Ishikawa (cell line): ENCODE results near the gene KRT15.

ENCODE experiments used
- CEBPB ChIP-seq: IDR thresholded peaks from 2 replicates; pipeline ENCODE4 v1.6.1; 2012
- CREB1 ChIP-seq: IDR thresholded peaks from 2 replicates; pipeline ENCODE4 v1.6.1; 2012; ENCODE audit warnings: low read depth
- EGR1 ChIP-seq: IDR thresholded peaks from 2 replicates; pipeline ENCODE4 v1.6.1; 2012
- EP300 ChIP-seq: IDR thresholded peaks from 2 replicates; pipeline ENCODE4 v1.6.1; 2012; ENCODE audit warnings: borderline replicate concordance
- FOXM1 ChIP-seq: IDR thresholded peaks from 2 replicates; pipeline ENCODE4 v1.6.1; 2012; ENCODE audit warnings: low read depth, borderline replicate concordance
- NFIC ChIP-seq: IDR thresholded peaks from 2 replicates; pipeline ENCODE4 v1.6.1; 2012
- RAD21 ChIP-seq: IDR thresholded peaks from 2 replicates; pipeline ENCODE4 v1.6.1; 2012; ENCODE audit warnings: low read depth
- TAF1 ChIP-seq: IDR thresholded peaks from 2 replicates; pipeline ENCODE4 v1.6.1; 2012; ENCODE audit warnings: low read depth, mild to moderate bottlenecking
- TCF12 ChIP-seq: IDR thresholded peaks from 2 replicates; pipeline ENCODE4 v1.6.1; 2012; ENCODE audit warnings: low read depth
- TEAD4 ChIP-seq: IDR thresholded peaks from 2 replicates; pipeline ENCODE4 v1.6.1; 2012
- YY1 ChIP-seq: IDR thresholded peaks from 2 replicates; pipeline ENCODE4 v1.6.1; 2012; ENCODE audit warnings: low read depth
- ZBTB7A ChIP-seq: IDR thresholded peaks from 2 replicates; pipeline ENCODE4 v1.6.1; 2012; ENCODE audit warnings: low read depth
- TF ChIP-seq, protein P1 (sequence below): IDR thresholded peaks from 2 replicates; pipeline ENCODE4 v1.6.1; 2012; ENCODE audit warnings: low read depth, mild to moderate bottlenecking
- TF ChIP-seq, protein P2 (sequence below): IDR thresholded peaks from 2 replicates; pipeline ENCODE4 v1.6.1; 2012
- TF ChIP-seq, protein P3 (sequence below): IDR thresholded peaks from 2 replicates; pipeline ENCODE4 v1.6.1; 2012

The KRT15 gene

DNA sequence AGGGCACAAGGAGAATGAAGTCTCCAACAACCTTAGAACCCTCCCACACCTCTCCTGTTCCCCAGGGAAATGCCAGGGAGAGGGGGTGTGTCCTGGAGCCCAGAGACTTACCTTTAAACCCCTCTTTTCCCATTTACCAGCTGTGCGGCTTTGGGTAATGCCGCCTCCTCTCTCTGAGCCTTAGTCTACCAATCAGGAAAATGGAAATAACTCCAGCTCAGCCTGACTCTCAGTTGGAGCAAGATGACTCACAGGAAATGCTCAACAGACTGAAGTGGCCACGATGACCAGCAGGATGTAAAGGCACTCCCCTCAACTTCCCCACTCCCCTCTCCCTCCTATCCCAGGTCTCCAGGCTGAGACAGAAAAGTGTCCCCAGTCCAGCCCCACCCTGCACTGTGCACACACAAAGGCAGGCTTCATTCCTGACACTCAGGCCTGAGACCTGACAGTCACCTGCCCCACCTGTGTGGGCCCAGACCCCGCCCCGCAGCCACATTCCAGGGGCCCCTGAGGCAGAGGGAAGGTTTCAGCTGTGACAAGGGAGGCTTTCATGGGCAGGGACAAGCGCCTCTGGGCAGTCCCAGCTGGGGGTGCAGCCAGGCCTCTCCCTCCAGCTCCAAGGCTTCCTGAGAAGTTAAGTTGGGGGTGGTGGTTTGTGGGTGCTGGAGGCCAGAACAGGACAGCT lies 3.0 kb upstream of the KRT15 start:
- TF ChIP-seq RAD21 (no peak; the same call in 1 of the 2 replicates), ZBTB7A (no peak), YY1 (no peak), EGR1 (no peak), TAF1 (no peak), CEBPB (no peak), CREB1 (no peak), TEAD4 (peak; percentile 91), TCF12 (peak; percentile 25; the same call in 1 of the 2 replicates), EP300 (peak; percentile 49; the same call in 1 of the 2 replicates), FOXM1 (peak; percentile 24; the same call in 1 of the 2 replicates), NFIC (0 out of 2 replicates have a peak, but pooled peaks have one; percentile 25)
- TF ChIP-seq, protein P1, sequence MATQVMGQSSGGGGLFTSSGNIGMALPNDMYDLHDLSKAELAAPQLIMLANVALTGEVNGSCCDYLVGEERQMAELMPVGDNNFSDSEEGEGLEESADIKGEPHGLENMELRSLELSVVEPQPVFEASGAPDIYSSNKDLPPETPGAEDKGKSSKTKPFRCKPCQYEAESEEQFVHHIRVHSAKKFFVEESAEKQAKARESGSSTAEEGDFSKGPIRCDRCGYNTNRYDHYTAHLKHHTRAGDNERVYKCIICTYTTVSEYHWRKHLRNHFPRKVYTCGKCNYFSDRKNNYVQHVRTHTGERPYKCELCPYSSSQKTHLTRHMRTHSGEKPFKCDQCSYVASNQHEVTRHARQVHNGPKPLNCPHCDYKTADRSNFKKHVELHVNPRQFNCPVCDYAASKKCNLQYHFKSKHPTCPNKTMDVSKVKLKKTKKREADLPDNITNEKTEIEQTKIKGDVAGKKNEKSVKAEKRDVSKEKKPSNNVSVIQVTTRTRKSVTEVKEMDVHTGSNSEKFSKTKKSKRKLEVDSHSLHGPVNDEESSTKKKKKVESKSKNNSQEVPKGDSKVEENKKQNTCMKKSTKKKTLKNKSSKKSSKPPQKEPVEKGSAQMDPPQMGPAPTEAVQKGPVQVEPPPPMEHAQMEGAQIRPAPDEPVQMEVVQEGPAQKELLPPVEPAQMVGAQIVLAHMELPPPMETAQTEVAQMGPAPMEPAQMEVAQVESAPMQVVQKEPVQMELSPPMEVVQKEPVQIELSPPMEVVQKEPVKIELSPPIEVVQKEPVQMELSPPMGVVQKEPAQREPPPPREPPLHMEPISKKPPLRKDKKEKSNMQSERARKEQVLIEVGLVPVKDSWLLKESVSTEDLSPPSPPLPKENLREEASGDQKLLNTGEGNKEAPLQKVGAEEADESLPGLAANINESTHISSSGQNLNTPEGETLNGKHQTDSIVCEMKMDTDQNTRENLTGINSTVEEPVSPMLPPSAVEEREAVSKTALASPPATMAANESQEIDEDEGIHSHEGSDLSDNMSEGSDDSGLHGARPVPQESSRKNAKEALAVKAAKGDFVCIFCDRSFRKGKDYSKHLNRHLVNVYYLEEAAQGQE, result no peak
- TF ChIP-seq, protein P2, sequence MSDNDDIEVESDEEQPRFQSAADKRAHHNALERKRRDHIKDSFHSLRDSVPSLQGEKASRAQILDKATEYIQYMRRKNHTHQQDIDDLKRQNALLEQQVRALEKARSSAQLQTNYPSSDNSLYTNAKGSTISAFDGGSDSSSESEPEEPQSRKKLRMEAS, result peak; percentile 57; the same call in 1 of the 2 replicates
- TF ChIP-seq, protein P3, sequence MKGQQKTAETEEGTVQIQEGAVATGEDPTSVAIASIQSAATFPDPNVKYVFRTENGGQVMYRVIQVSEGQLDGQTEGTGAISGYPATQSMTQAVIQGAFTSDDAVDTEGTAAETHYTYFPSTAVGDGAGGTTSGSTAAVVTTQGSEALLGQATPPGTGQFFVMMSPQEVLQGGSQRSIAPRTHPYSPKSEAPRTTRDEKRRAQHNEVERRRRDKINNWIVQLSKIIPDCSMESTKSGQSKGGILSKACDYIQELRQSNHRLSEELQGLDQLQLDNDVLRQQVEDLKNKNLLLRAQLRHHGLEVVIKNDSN, result no peak

DNA sequence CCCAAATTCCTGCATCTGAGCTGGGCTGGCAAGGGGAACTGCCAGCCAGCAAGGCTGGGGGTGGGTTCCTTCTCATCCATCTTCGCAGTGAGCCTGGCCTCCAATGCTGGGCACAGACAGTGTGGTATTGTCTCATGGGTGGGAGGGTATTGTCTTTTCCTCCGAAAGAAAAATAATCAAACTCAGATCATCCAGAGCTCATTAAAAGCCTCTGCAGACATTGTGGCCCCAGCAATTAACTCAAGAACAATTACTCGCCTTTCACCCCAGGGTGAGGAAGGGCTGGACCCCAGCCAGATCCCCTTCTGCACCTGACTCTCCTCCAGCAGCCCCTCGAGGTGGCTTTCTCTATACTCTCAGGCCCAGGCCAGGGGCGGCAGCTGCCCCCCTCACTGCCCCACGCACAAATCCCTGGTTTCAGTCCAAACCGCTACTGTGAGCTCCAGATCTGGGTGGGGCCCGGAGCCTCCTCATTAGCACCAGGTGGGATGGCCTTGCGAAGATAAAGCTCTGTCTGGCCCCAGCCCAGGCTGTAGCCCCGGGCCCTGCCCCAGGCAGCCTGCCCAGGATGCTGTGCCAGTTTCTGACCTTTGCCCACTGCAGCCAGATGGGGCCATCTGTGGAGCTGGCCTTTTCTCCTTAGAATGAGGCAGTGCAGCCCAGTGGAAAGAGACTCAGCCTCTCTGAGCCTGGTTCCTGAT lies 2.3 kb upstream of the KRT15 start:
- no peak for TF ChIP-seq ZBTB7A
- TF ChIP-seq NFIC, result 0 out of 2 replicates have a peak, but pooled peaks have one; percentile 9

DNA sequence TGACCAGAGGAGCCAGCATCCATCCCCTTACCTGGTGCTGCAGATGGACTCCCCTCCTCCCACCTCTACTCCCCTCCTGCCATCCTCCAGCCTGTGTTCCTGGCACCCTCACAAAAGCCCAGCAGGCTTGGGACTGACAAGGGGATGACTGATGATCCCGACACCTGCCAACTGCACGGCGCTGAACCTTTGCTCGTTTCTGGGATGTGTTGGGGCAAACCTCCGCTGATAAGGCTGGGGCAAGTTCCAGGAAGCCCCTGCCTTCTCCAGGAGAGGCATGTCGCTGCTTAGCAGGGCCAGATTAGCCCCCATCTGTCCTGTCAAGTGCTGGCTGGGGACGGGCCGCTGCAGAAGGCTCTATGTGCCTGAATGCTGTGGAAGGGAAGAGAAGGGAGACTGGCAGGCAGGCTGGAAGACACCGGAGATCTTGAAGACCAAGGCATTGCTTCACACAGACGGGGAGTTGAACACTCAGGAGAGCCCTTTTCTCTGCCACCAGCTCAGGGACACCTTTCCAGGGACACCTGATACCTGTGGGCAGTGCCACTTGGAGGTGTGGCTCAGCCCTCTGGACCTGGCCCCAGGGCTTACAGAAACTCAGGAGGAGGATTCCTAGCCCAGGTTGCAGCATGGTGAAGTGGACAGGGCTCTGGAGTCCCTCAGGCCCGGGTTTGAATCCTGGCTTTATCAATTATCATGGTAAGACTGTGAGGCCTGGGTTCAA lies 973 bp upstream of the KRT15 start:
- no peak for TF ChIP-seq ZBTB7A
- no peak for TF ChIP-seq CEBPB
- TF ChIP-seq TCF12, result no peak
- no peak for TF ChIP-seq TAF1
- 0 out of 2 replicates have a peak, but pooled peaks have one; percentile 36 for TF ChIP-seq NFIC

DNA sequence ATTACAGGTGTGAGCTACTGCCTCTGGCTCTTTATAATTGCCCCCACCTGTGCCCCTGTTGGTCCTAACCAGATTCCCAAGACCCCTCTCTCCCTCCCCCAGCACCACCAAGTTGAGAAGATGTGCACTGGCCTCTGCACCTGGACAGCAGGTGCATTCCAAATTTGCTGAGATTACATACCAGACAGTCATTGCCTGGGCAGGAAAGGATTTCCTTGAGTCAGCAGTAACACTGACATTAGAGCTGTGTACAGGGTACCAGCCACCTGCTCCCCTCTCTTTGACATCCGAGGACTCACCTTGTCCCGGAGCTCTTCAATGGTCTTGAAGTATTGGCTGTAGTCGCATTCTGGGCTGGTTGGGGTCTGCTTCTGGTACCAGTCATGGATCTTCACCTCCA lies 659 bp downstream of the KRT15 start:
- TF ChIP-seq YY1, result no peak
- no peak for TF ChIP-seq CEBPB
- TF ChIP-seq FOXM1, result no peak
- no peak for TF ChIP-seq EP300
- TF ChIP-seq, protein P3, result no peak
- no peak for TF ChIP-seq EGR1
- no peak for TF ChIP-seq NFIC
- TF ChIP-seq TEAD4, result no peak
- TF ChIP-seq CREB1, result no peak
- no peak for TF ChIP-seq RAD21

DNA sequence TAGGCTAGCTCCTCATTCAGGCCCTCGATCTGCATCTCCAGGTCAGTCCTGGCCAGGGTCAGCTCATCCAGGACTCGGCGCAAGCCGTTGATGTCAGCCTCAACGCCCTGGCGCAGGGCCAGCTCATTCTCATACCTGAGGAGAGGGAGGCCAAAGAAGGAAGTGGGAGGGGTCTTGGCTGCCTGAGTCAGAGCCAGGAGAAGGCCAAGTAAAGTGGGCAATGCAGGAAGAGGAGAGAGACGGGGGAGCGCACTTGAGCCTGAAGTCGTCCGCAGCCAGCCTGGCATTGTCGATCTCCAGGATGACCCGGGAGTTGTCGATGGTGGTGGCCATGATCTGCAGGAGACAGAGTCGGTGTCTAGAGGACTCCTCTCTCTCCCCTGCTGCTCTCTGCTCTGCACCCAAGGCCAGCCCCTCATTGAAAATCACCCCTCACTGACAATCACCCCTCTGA lies 1.8 kb downstream of the KRT15 start:
- no peak for TF ChIP-seq EGR1
- no peak for TF ChIP-seq CEBPB
- TF ChIP-seq TEAD4, result no peak
- peak; percentile 65 for TF ChIP-seq NFIC

DNA sequence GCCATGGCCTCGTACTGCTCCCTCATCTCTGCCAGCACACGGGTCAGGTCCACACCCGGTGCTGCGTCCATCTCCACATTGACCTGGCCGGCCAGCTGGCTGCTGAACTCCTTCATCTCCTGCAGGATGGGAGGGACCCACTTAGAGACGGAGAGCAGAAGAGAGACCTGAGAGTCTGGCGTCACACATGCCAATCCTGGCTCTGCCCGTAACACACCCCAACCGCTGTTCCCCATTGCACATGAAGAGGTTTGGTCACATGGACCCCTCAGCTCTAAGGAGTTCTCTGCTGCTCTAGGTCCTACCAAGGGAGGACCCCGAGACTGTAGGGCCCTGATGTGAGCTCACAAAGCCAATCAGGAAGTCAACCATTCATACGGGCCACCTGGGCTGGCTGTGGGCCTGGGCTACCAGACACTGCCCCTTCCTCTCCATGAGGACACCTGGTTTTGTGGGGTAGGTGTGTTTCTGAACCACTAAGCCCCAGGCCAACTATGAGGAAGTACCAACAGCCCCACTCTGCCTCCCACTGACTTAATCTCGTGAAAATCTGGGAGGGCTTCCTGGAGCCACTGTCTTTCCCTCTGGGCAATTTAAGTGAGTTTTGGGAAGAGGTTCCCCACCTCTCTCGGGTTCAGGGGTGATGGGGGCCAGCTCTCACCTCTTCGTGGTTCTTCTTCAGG lies 2.4 kb downstream of the KRT15 start:
- TF ChIP-seq EP300 (no peak), TEAD4 (no peak), CEBPB (no peak), TAF1 (no peak), RAD21 (no peak), CREB1 (no peak), EGR1 (no peak), FOXM1 (no peak)
- TF ChIP-seq, protein P2, result no peak
- TF ChIP-seq, protein P1, result no peak
